NCI-H526 treated with DMSO at 0.1 percent for 48 hours (cell line): ENCODE data around the gene GHR.

ENCODE experiments used
- DNase-seq: peaks from one replicate; lab custom pipeline; 2025; lab: John Stamatoyannopoulos, UW

Gene GHR

DNA sequence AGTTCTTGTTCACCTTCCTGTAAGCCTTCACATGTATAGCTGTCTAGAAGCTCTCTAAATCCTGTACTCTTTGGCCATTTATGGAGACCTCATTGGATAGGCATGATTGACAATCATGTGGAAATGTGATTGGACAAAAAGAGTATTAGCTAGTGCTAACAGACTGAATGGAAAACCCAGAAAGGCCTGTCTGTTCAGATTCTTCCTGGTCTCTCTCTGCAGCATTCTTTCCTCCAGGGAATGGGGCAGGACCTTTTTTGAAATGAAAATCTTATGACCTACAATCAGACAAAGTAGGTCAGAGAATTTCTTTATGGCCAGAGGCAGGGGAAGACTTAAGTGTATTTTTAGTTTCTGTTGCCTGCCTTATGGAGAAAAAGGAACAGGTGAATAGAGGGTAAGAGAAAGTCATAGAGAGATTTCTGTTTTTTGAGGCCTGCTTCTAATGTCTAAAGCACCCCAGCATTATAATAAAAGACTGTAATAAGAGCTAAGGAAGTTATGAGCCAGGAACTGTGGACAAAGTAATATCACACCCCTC lies 181.0 kb downstream of the GHR start:
- DNase-seq: no peak

DNA sequence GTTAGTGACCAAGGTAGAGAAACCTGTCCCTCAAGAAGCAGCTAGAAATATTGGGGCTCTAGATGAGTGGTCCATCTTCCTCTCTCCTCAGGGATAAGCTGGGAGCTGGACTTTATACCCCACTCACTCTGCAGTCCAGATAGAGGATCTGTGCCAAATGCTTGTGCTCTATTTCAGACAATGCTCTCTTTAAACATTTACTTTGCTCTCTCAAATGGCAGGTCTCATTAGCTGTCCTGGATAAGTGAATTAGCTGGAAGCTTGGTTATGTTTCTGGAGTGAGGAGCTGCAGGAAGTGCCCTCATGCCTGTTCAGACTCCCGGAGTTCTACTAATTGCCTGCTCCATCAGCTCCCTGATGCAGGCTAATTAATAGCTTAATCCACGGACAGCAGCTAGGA lies 182.3 kb downstream of the GHR start:
- no peak for DNase-seq

DNA sequence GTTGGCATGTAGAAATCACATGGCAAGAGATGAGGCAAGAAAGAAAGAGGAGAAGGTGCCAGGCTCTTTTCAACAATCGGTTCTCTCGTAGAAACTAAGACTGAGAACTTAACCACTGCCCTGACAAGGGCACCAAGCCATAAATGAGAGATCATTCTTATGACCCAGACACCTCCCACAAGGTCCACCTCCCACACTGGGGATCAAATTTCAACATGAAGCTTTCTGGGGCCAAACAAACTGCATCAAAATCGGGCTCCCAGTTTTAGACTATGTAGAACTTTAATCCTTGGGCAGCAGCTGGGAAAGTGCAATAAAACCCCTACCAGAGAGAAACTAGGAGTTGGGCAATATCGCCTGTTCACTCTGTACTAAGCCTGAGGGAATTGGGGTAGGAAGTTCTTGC lies 183.2 kb downstream of the GHR start:
- DNase-seq: no peak

DNA sequence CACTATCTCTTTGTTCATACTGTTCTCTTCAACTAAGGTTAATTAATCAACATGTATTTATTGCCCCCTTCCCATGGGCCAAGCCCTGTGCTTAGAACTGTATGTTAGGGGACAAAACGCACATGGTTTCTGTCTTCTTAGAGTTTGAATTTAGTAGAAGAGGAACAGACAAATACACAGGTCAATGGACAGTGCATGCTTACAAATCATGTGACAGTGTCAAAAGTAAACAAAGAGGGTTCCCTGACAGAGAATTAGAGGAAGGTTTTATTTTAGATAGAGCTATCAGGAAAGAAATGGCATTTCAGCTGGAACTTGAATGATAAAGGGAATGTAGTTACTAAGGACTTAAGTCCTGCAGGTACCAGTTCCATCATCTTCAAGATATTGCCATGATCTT lies 188.2 kb downstream of the GHR start:
- no peak for DNase-seq

DNA sequence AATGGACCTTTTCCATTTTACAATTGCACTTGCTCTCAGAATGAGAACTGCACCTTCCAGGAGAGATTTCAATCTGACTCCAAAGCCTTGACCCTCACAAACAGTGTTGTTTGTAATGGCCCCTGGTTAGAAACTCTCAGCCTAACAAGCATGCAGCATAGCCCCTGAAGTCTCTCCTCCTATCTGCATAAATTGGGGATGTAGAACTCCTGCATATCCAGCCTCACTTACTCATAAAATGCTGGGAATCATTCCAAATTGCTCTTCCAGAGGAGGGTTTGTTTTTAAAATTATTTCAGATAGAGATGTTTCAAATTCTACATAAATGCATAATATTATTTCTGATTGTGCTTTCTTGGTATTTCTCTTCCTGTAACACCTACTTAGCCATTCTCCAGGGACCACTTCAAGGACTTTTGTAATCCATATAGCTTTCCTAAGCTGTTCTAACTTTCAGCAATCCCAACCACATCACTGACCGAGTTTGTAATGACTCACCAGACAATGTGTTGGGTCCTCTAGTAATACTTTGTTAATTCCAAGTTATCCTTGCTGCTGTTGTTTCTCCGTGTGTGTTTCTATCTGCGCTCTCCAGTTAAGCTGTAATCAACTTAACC lies 189.6 kb downstream of the GHR start:
- DNase-seq: no peak

DNA sequence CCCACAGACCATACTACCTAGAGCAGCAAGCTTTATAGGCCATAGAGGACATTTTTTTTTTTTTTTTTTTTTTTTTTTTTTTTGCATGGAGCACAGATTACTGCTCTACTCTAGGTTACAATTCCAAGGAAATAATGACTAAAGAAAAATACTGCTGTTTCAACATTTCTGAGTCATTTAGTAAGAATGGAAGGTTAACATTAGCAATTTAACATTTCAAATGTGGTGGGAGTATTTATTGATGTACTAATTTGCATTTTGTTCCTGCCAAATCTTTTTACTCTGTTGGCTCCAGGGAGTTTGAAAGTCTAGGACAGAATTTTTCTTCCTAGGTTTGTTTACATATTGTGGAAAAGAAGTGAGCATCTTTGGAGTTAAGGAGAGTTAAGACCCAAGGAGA lies 191.3 kb downstream of the GHR start:
- DNase-seq: no peak

DNA sequence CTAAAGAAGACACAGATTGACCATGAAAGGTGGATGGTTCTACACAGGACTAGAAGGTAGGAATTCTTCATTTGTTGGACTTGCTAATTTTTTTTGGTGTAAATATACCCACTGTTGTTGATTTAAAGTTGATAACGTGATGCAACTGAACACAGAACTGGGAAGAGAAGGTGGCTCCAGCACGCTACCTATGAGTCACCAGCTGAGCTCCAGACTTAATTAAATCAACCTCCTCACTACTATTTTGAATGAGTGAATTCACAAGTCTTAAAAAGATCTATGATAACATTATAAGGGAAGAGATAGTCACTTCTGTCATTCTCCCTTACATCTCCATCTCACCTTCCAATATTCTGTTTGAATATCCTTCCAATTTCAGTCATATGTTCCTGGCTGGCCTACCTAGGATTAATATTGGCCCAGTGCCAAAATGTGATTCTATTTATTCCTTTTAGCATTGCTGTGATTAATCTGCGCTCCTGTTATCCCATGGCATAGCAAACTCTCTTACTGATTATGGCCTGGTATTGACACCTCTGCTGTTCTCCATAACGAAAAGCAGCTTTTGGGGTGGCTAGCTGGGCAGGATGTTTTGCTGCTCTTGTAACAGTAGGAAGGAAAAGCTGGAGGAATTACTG lies 197.5 kb downstream of the GHR start:
- no peak for DNase-seq

DNA sequence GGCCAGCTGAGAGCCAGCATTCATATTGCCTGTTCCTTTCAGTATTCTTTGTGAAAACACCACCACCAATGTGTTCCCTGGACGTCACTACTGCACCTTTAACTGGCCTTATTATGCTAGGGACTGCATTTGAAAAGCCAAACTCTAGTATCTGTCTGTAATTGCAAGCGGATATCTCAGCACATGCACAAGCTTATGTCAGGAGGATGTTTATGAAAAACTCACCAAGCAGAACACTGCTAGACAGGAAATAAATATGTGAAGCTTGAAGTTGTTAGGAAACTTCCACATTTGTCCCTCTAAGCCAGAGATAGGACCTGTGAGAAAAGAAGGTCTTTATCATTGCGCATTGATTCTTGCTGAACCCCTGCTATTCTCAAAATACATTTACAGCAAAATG lies 198.0 kb downstream of the GHR start:
- DNase-seq: no peak

DNA sequence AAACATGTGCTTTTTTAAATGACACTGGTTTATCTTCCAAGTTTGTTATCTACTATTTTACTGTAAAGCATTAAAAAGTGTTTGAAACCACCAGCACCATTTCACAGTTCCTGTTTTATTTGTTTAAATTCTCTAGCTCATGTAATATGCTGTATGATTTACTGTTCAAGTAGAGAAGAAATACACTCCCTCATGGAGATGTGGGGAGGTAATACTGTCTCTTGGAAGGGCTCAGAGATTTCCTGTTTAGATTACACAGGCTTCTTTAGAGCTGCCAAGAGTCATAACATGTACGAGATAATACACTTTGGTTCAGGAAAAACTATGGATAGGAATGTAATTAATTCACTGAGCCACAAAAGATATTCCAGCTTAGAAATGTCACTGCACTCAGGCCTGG lies 198.4 kb downstream of the GHR start:
- DNase-seq: no peak

DNA sequence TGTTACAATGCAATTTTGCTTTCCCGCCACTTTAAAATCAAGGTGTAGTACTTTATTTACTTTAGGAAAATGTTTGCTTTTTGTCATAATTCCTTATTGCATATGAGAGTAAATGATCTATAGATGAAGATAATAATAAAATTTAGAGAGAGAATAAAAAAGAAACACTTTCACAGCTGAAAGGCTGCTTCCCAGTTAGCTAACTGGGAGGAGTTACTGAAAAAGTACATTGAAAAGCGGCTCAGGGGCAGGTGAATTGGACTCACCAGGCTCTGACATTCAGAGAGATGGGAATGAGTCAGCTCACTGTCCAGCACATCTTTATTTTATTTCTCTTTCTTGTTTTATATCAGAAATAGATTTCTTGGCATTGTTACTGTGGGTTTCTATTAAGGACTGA lies 201.7 kb downstream of the GHR start:
- DNase-seq: no peak

DNA sequence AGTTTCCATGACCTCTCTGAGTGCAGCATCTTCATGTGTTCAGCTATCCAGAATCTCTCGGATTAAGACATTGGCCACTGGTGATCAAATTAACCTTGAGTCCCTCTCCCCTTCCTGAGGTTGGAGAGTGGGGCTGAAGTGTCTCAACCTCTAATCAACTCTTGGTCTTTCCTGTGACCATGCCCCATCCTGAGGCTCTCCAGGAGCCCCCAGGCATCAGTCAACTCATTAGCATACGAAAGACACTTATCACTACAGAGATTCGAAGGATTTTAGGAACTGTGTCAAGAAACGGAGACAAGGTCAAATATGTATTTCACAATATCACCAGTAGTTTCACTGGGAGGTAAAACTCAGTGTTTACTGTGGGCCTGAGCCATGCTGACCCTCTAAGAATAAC lies 203.2 kb downstream of the GHR start:
- no peak for DNase-seq

DNA sequence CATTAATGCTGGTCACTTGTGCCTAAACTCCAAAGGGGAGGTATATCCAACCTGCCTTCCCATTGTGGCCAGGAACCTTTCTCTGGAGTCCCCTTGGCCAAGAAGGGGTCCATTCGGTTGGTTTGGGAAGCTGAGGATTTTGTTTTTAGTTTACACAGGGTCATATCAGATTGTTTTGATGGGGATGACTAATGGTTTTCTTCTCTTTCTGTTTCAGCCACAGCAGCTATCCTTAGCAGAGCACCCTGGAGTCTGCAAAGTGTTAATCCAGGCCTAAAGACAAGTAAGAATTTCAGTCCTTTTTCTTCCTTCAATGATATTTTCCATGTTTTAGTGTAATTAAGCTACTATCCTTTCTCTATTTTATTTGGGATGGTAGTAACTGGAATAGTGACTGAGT lies 205.6 kb downstream of the GHR start:
- DNase-seq: no peak

DNA sequence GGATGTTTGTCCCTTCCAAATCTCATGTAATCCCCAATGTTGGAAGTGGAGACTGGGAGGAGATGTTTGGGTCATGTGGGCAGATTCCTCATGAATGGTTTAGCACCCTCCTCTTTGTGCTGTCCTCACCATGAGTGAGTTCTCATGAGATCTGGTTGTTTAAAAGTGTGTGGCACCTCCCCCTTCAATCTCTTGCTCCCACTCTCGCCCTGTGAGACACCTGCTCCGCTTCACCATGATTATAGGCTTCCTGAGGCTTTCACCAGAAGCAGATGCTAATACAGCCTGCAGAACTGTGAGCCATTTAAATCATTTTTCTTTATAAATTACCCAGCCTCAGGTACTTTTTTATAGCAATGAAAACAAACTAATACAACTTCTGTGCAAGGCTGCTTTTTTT lies 206.0 kb downstream of the GHR start:
- no peak for DNase-seq

DNA sequence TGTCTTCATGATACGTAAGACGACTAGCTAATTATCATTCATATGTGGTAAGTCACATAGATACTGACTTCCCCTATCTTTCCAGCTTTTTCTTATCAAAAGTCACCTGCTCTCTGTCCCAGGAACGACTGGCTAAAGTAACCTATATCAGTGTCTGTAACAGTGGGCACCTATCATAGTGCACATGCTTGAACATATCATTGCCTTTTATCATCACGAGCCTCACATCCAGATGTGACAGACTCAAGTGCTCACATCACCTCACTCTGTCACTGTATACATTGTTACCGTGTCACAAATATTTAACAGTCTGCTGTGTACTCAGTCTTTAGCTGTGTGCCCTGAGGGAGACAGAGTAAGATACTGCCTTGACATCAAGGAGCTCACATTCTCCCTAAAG lies 208.0 kb downstream of the GHR start:
- no peak for DNase-seq

DNA sequence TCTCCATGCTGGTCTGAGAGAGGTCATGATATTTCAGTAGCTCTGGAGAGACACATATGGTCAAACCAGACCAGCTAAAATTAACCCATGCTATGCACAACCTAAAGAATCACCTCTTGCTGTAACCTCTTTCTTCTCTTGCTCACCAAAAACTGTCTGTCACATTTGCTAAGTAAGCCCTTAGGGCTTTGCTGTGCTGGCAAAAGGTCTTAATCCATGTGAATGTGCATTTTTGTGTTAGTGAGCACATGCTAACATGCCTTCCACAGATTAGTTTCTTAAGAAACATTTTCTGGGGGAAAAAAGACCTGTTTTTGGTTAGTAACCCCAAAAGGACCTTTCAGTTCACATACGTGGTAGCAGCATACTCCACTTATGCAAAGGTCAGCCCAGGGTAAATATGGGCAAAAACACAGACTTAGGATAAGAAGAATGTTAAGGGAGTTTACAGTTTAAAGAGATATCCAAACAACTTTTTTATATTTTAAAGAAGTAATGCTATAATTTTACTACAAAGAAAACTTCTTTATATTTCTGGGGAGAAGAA lies 209.2 kb downstream of the GHR start:
- DNase-seq: no peak

DNA sequence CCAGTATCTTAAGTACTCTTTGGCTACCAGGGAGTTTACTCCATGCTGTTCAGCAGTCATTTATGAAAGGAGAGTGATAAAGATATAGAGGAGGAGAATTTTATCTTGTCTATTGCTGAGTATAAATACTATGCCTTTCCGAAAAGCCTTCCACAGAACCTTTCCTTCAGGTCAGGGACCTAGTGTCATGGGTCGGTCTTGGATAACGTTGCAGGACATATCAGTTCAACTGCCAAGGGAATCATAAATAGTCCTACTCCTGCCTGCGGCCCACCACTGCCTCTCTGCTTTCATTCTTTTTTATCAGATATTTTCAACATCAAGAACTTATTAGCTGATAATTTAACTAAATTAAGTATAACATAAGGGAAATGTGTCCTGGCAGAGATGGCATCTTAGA lies 211.3 kb downstream of the GHR start:
- DNase-seq: no peak

DNA sequence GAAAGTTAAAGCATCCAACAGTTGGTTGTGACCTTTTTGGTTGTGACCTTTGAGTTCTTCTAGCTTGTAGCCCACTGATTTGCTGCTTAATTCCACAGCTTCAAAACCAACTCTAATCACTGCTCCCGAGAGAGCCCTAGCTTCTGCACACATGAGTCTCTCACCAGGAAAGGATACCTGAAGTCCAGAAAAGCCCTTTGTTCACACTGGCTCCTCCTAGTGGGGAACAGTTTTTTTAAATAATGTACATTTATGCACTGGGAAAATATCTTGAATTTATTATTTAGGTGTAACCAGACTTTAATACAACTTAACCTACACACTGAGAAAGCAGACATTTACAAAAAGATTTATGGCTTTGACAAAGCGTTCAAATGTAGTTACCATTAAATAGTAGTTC lies 213.2 kb downstream of the GHR start:
- peak; percentile 25 for DNase-seq

DNA sequence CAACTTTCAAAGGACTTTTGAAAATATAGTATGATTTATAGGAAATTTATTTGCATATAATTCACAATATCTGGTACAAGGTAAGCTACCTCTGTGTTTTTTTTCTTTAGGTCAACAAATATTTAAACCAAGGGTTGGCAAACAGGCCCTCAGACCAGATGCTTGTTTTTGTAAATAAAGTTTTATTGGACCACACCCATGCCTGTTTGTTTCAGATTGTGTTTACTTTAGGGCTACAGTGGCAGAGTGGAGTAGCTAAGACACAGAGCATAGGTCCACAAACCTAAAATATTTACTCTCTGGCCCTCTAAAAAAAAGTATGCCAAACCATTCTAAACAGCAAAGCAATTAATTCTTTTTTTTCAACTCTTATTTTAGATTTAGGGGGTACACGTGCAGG lies 213.7 kb downstream of the GHR start:
- no peak for DNase-seq

DNA sequence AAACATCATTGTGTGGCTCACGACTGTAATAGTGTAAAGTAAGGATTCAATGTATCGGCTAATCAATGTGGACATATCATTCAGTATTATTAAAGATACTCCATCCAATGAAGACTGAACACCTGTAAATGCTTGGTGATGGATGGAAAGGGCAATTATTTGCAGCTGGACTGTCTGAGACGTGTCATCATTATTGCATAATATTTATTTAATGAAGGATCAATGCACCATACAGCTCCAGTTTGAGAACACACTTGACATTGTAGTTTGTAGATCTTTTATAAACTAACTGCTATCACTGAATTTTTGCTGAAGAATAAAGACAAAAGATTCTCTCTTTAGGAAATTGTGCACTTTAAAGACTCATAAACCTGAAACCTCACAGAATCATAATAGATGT lies 215.7 kb downstream of the GHR start:
- DNase-seq: no peak

DNA sequence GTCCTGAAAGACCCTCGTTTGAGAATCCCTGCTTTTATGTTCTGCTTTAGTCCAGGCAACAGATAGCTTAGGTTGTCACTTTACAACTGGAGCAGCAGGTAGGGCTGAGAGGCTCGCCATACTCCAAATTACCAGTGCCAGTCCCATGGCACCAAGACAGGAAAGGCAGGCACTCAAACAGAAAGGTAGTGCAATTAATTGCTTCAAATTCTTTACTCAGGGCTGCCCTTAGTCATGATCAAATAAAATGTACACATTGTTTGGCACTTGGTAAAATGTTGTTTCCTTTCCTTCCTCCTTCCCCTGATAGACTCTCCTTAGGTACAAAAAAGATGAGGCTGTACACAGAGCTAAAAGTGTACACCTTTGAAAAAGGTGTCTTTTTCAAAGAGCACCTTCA lies 217.6 kb downstream of the GHR start:
- no peak for DNase-seq

DNA sequence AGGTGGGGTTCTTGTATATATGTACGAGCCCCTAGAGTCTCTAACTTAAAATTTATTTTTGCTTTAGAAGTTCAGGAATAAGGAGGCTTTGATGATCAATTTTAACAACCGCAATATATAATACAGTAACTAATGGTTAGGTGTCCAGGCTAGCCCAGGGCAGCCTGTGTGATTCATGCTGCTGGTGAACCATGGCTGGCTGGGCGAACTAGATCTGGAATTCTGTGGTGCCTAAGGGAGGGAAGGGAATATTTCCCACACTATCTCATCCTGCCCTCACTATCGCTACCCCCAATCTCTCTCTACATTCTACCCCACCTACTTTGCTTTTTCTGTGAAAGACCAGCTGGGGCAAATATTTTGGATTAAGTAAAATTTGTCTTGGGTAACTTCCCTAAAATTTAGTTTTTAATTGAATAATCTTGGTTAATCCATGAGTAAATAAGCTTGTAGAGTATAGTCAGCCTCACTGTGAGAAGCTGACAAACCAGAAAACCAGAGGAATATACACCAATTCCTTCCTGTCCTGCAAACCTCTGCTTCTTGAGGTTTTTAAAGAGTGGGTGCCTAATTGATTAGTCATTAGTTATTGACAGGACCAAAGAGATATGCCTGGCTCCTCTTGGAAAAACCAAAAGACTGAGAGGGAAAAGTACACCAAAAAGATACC lies 218.2 kb downstream of the GHR start:
- DNase-seq: no peak

DNA sequence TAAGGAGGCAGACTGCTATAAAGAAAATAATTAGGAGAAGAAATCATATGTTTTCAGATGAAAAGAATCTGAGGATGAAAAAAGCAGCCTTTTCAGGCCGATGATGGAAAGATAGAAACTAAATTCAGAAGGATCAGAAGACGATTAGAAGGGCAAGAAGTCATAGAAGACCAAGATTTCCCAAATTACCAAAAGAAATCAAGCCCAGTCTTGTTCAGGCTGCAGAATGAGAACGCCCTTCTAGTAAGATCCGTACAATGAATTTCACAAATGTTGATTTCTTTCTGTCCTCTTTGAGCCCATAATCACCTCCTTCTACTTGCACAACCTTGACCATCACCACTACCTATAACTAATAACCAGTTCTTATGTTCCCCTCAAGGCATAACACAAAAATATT lies 218.8 kb downstream of the GHR start:
- DNase-seq: no peak

DNA sequence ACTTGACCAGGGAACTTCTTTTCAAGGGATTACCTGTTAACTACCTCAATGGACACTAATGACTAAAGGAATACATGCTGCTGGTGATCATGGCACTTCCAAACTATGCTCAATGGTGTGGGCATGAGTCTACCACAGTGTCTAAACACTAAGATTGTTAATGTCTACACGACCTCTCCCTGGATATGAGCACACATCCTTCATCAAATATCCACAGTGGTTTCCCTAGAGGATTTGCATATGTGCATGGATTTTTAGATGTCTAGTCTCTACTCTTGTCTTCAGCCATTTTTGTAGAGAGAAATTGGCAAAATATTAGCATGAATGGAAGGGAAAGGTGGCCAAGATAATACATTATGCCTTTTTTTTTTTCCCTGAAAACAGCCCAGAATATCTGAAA lies 220.1 kb downstream of the GHR start:
- DNase-seq: no peak
